ENCODE measurements around the gene OBSCN.

OBSCN gene

DNA sequence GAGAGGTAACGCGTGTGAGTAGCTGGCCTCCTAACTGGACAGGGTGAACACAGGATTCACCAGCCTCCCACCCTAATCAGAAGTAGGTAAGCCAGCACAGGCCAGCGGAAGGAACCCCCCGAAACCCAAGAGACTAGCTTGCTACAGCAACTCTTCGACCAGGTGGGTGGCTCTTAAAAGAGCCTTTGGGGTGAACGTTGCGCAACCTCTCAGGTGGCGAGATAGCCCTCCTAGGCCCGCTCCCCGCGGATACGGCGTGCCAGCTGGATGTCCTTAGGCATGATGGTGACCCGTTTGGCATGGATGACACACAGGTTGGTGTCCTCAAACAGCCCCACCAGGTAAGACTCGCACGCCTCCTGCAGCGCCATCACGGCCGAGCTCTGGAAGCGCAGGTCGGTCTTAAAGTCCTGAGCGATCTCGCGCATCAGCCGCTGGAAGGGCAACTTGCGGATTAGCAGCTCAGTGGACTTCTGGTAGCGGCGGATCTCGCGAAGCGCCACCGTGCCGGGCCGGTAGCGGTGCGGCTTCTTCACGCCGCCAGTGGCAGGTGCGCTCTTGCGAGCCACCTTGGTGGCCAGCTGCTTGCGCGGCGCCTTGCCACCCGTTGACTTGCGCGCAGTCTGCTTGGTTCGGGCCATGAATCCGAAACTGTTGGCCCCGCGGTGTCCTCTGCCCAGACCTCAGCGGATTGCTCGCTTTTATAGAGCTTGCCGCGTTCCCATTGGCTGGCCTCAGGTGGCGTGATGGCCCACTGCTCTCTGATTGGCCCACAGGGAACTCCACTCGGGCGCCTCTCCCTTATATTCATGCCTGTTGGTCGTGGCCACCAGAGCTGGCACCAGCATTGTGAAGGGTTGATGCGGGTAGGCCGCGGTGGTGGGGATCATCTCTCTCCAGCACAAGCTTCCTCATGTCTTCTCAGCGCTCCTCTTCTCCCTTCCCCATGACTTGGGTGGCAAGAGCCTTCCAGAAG lies 217.1 kb downstream of the OBSCN start:
- no peak for DNase-seq

DNA sequence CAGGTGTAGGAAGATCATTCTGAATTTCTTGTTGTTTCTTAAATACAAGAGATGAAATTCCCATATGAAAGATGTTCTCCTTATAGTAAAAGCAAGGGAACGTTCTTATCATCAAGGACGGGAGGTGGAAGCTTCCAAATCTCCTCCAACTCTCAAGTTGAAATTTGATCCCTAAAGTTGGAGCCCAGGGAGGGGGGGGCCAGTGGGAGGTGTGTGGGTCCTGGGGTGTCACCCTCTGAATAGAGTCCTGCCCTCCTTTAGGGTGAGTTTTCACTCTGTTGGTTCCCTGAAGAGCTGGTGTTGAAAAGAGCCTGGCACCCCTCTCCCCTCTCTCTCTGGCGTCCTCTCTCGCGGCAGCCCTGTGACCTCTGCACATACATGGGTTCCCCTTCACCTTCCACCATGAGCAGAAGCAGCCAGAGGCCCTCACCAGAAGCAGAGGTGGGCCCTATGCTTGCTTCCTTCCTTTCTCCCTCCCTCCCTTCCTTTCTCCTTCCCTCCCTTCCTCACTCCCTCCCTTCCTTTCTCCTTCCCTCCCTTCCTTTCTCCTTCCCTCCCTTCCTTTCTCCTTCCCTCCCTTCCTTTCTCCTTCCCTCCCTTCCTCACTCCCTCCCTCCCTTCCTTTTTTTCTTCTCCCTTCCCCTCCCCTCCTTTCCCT lies 218.8 kb downstream of the OBSCN start:
- no peak for DNase-seq

DNA sequence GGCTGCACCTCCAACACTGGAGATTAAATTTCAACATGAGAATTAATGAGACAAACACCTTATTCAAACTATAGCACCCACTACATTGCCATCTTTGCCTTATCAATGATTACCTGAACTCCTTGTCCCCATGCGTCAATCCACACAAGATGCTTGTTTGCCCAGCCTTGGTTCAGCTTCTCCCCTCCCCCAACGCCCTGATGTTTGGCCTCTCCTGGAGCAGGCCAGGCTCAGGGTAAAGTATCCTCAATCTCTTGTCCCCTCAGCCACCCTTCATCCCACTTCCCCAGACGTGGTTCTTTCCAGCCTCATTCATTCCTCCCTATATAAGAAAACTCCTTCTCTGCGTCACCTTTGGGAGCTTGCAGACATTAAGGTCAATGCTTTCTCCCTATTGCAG lies 220.6 kb downstream of the OBSCN start:
- DNase-seq: no peak
